Kidney (tissue), 14 donors: Measurements from ENCODE around the gene CAPN15. TPM values are rescaled to one million over a fixed set of nuclear protein-coding genes. Genes with fewer than 3 reads are reported as not detected.
A peak's percentile ranks its signal among the peaks of the same experiment; 100 is the strongest.

ENCODE experiments used
- DNase-seq, 5 donors: peaks; one replicate each; pipeline ENCODE4 v3.0.0-alpha.2; 2013 to 2020
- FAIRE-seq: peaks from 2 replicates; lab custom pipeline; 2012; peaks lifted over from hg19 to GRCh38; lab: Jason Lieb, UNC
- H3K27ac ChIP-seq, 2 donors: one replicate each; pipeline ENCODE4 v1.7.0; 2013; ENCODE audit warnings: low read depth in 2 of 2, low read length in 2 of 2, inconsistent platforms in 1 of 2
- H3K27me3 ChIP-seq: one replicate; pipeline ENCODE4 v1.7.1; 2013; ENCODE audit warnings: low read length, inconsistent platforms; ENCODE audit not compliant: control insufficient read depth, insufficient read depth
- H3K36me3 ChIP-seq, 3 donors: one replicate each; pipeline versions ENCODE4 v1.7.0 to v1.7.1; 2013; ENCODE audit warnings: low read length in 3 of 3, control low read depth in 1 of 3, inconsistent platforms in 1 of 3; ENCODE audit not compliant: insufficient read depth in 3 of 3, control insufficient read depth in 2 of 3
- H3K4me1 ChIP-seq, 3 donors: one replicate each; pipeline versions ENCODE4 v1.7.0 to v1.7.1; 2013; ENCODE audit warnings: low read length in 3 of 3, inconsistent platforms in 1 of 3, low read depth in 1 of 3; ENCODE audit not compliant: control insufficient read depth in 2 of 3, insufficient read depth in 2 of 3
- H3K4me3 ChIP-seq, 3 donors: one replicate each; pipeline versions ENCODE4 v1.7.0 to v1.8.1; 2013; ENCODE audit warnings: low read length in 3 of 3, control low read depth in 1 of 3, inconsistent platforms in 1 of 3
- H3K9ac ChIP-seq, 3 donors: one replicate each; pipeline versions ENCODE4 v1.7.0 to v1.7.1; 2013; ENCODE audit warnings: low read length in 3 of 3, control low read depth in 1 of 3, inconsistent platforms in 1 of 3
- H3K9me3 ChIP-seq, 3 donors: one replicate each; pipeline versions ENCODE4 v1.7.0 to v1.7.1; 2013; ENCODE audit warnings: low read length in 3 of 3, control low read depth in 1 of 3, inconsistent platforms in 1 of 3; ENCODE audit not compliant: control insufficient read depth in 2 of 3, insufficient read depth in 1 of 3
- intact Hi-C: fragments of 100-400 bp; cut with DNase I; formaldehyde crosslinking; loops from one replicate; pipeline ENCODE4 v1.11.1; 2022
- polyA plus RNA-seq: library from polyadenylated mRNA; stranded (reverse); fragments of 350-450 nt; fragmentation: Illumina TruSeq; extraction: RNeasy Lipid Tissue Mini Kit (QIAGEN cat#74804); gene quantifications from one replicate; pipeline ENCODE4 v1.2.3, GENCODE V29; 2014; ENCODE audit warnings: low read depth, low replicate concordance; ENCODE audit not compliant: insufficient read depth
- total RNA-seq: library from RNA; stranded (reverse); fragmentation: NEBNext Ultra II Directional; extraction: Animal tissue kit (Norgen Biotek cat#: 25700); gene quantifications from one replicate; pipeline ENCODE4 v1.2.1, GENCODE V29; 2021
- TF ChIP-seq, protein P1 (sequence below): IDR thresholded peaks from 3 replicates; pipeline ENCODE4 v1.5.1; 2012; ENCODE audit warnings: mild to moderate bottlenecking, moderate library complexity, borderline replicate concordance; ENCODE audit not compliant: insufficient read depth; ENCODE audit errors: extremely low read depth
- donor health status: control.
- donor health status: control.
- donor health status: control.
- donor health status: control.
- donor health status: control.
- donor health status: DM: yes; HTN: yes; CAD: no.
- donor health status: Normal renal cell carcinoma (clear cell type).

The CAPN15 gene
- total and polyA plus RNA-seq, 2 donors from 2014 or later, result 17.9 to 52.9 TPM

- Histone ChIP-seq H3K4me3 (no peak overlapping the region), H3K27ac (no peak overlapping the region), H3K9ac (no peak overlapping the region), H3K36me3 (no peaks in the 10 kb centered on the region), H3K27me3 (no peaks in the 10 kb centered on the region), H3K9me3 (no peaks in the 10 kb centered on the region), H3K4me1 (peaks cover 0 to 25% (median 8%) of the 10 kb centered on the region in 3 donors)
- FAIRE-seq (no peak), DNase-seq (peak in 1 of 5 donors; percentile 30)
- TF ChIP-seq, protein P1, sequence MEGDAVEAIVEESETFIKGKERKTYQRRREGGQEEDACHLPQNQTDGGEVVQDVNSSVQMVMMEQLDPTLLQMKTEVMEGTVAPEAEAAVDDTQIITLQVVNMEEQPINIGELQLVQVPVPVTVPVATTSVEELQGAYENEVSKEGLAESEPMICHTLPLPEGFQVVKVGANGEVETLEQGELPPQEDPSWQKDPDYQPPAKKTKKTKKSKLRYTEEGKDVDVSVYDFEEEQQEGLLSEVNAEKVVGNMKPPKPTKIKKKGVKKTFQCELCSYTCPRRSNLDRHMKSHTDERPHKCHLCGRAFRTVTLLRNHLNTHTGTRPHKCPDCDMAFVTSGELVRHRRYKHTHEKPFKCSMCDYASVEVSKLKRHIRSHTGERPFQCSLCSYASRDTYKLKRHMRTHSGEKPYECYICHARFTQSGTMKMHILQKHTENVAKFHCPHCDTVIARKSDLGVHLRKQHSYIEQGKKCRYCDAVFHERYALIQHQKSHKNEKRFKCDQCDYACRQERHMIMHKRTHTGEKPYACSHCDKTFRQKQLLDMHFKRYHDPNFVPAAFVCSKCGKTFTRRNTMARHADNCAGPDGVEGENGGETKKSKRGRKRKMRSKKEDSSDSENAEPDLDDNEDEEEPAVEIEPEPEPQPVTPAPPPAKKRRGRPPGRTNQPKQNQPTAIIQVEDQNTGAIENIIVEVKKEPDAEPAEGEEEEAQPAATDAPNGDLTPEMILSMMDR, result no peak
- intact Hi-C loops, result no loop called here
Observed at GRCh38 chr16:531494-532125, 4.1 kb downstream of the CAPN15 start.

- no peak for FAIRE-seq
Observed at GRCh38 chr16:533391-534123, 6.0 kb downstream of the CAPN15 start.

GRCh38 chr16:534135-534534 is 6.6 kb downstream of the CAPN15 start:
- TF ChIP-seq, protein P1, result no peak
- intact Hi-C loops, result no loop called here
- Histone ChIP-seq H3K9ac (peak overlapping the region in 1 of 3 donors; percentile 19), H3K9me3 (no peaks in the 10 kb centered on the region), H3K4me1 (peaks cover 0 to 17% (median 3%) of the 10 kb centered on the region in 3 donors), H3K27me3 (no peaks in the 10 kb centered on the region), H3K4me3 (peak overlapping the region in 1 of 3 donors; percentile 43), H3K27ac (no peak overlapping the region), H3K36me3 (no peaks in the 10 kb centered on the region)
- DNase-seq (peak in 1 of 5 donors; percentile 58), FAIRE-seq (no peak)

More at GRCh38 chr16:533391-534123, 6.0 kb downstream of the CAPN15 start:
- Histone ChIP-seq H3K27me3 (no peaks in the 10 kb centered on the region), H3K27ac (peak overlapping the region; percentile 20 to 71), H3K4me1 (peaks cover 0 to 22% (median 8%) of the 10 kb centered on the region in 3 donors), H3K9ac (no peak overlapping the region), H3K36me3 (no peaks in the 10 kb centered on the region), H3K4me3 (peak overlapping the region in 1 of 3 donors; percentile 25), H3K9me3 (no peaks in the 10 kb centered on the region)
- peak in 4 of 5 donors; percentile 47 to 70 (median 50) for DNase-seq
- intact Hi-C loops, result no loop called here
- TF ChIP-seq, protein P1, result no peak
